Measurements from ENCODE around the gene TMIGD2.
"Not testable (repeated sequence)": the region's sequence is repeated elsewhere in the genome, so short reads cannot be mapped to it uniquely, and the experiment has no call there.

Gene TMIGD2

DNA sequence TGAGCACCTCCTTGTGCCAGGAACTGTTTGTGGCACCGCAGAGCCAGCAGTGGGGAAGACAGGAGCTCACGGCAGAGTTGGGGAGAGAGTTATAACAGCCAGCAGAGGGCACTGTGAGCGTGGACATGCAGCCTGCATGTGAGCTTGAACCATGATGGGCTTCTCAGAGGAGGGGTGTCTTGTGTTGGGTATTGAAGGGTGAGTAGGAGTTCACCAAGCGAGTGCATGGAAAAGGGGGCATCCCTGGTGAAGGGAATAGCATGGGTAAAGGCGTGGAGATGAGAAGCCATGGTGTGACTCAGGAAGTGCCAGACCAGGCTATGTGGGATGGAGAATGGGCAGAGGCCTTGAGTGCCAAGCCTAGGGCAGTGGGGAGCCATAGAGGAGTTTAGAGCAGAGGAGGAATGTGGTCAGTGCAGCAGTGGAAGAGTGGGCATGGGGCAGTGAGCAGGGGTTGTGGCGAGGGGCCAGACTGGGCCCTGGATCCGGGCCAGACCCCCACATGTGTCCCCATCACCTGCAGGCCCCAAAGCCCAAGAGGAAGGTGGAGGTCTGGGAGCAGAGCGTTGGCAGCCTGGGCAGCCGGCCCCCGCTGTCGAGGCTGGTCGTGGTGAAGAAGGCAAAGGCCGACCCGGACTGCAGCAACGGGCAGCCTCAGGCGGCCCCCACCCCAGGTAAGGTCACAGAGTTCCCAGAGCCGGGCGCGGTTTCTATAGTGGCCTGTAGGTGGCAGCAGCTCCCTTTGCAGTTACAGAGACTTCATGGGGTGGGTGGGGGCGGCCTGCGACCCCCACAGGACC lies 34.9 kb downstream of the TMIGD2 start:
- H3K27ac ChIP-seq (ENCODE audit: low read depth, low read length): no peak overlapping the region
- peaks cover 16% of the 10 kb centered on the region for H3K36me3 ChIP-seq (ENCODE audit: control insufficient read depth, insufficient read depth, low read length)
- no peaks in the 10 kb centered on the region for H3K4me1 ChIP-seq (ENCODE audit: control insufficient read depth, insufficient read depth, low read length)
- H3K27me3 ChIP-seq (ENCODE audit: control insufficient read depth, insufficient read depth, low read length): no peaks in the 10 kb centered on the region
- no peak overlapping the region for H3K4me3 ChIP-seq (ENCODE audit: low read length)
- H3K9ac ChIP-seq (ENCODE audit: low read length): no peak overlapping the region

GRCh38 chr19:4266253-4267000 lies 35.8 kb downstream of the TMIGD2 start:
- no peak overlapping the region for H3K27ac ChIP-seq (ENCODE audit: low read depth, low read length)
- H3K9ac ChIP-seq (ENCODE audit: low read length): no peak overlapping the region
- H3K27me3 ChIP-seq (ENCODE audit: control insufficient read depth, insufficient read depth, low read length): no peaks in the 10 kb centered on the region
- peaks cover 18% of the 10 kb centered on the region for H3K36me3 ChIP-seq (ENCODE audit: control insufficient read depth, insufficient read depth, low read length)
- no peaks in the 10 kb centered on the region for H3K4me1 ChIP-seq (ENCODE audit: control insufficient read depth, insufficient read depth, low read length)
- H3K4me3 ChIP-seq (ENCODE audit: low read length): no peak overlapping the region

DNA sequence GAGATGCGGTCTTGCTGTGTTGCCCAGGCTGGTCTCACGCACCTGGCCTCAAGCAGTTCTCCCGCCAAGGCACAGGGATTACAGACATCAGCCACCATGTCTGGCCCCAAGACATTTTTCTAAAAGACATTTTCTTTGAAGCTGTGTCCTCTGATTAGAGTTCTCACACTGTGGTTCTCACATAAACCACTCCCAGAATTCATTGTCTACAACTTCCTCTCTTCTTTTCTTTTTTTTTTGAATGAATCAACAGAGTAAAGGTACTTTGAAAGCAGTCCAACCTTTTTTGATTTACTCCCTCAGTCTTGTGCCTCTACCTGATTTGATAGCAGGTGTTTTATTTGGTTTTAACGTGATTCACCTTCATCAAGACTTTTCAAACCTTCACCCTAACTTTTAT lies 37.4 kb downstream of the TMIGD2 start:
- H3K4me3 ChIP-seq (ENCODE audit: low read length): no peak overlapping the region
- H3K27ac ChIP-seq (ENCODE audit: low read depth, low read length): no peak overlapping the region
- H3K36me3 ChIP-seq (ENCODE audit: control insufficient read depth, insufficient read depth, low read length): peaks cover 23% of the 10 kb centered on the region
- H3K9ac ChIP-seq (ENCODE audit: low read length): no peak overlapping the region
- H3K27me3 ChIP-seq (ENCODE audit: control insufficient read depth, insufficient read depth, low read length): no peaks in the 10 kb centered on the region
- H3K4me1 ChIP-seq (ENCODE audit: control insufficient read depth, insufficient read depth, low read length): no peaks in the 10 kb centered on the region

- Histone ChIP-seq H3K4me3 (ENCODE audit: low read length) (no peak overlapping the region), H3K27me3 (ENCODE audit: control insufficient read depth, insufficient read depth, low read length) (no peaks in the 10 kb centered on the region), H3K36me3 (ENCODE audit: control insufficient read depth, insufficient read depth, low read length) (peaks cover 28% of the 10 kb centered on the region), H3K9ac (ENCODE audit: low read length) (no peak overlapping the region), H3K4me1 (ENCODE audit: control insufficient read depth, insufficient read depth, low read length) (no peaks in the 10 kb centered on the region), H3K27ac (ENCODE audit: low read depth, low read length) (no peak overlapping the region)
Measured at GRCh38 chr19:4260613-4261191, 41.5 kb downstream of the TMIGD2 start.

DNA sequence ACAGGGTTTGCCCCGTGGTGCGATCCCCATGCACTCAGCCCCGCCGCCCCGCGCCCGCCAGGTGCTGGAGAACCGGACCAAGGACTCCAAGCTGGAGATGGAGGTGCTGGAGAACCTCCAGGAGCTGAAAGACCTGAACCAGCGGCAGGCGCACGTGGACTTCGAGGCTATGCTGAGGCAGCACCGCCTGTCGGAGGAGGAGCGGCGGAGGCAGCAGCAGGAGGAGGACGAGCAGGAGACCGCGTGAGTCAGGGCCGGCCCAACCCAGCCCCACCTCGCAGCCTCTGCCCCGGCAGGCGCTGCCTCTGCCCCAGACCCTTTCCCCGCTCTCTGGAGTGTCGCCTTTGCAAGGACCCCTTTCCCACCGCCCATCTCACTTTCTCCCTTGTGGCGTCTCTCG lies 44.0 kb downstream of the TMIGD2 start:
- Histone ChIP-seq H3K9ac (ENCODE audit: low read length) (no peak overlapping the region), H3K27ac (ENCODE audit: low read depth, low read length) (no peak overlapping the region), H3K4me1 (ENCODE audit: control insufficient read depth, insufficient read depth, low read length) (no peaks in the 10 kb centered on the region), H3K36me3 (ENCODE audit: control insufficient read depth, insufficient read depth, low read length) (peaks cover 40% of the 10 kb centered on the region), H3K4me3 (ENCODE audit: low read length) (no peak overlapping the region), H3K27me3 (ENCODE audit: control insufficient read depth, insufficient read depth, low read length) (no peaks in the 10 kb centered on the region)

GRCh38 chr19:4257025-4257424 lies 45.2 kb downstream of the TMIGD2 start:
- no peak overlapping the region for H3K9ac ChIP-seq (ENCODE audit: low read length)
- no peaks in the 10 kb centered on the region for H3K4me1 ChIP-seq (ENCODE audit: control insufficient read depth, insufficient read depth, low read length)
- H3K27me3 ChIP-seq (ENCODE audit: control insufficient read depth, insufficient read depth, low read length): no peaks in the 10 kb centered on the region
- H3K27ac ChIP-seq (ENCODE audit: low read depth, low read length): no peak overlapping the region
- no peak overlapping the region for H3K4me3 ChIP-seq (ENCODE audit: low read length)
- peaks cover 43% of the 10 kb centered on the region for H3K36me3 ChIP-seq (ENCODE audit: control insufficient read depth, insufficient read depth, low read length)

DNA sequence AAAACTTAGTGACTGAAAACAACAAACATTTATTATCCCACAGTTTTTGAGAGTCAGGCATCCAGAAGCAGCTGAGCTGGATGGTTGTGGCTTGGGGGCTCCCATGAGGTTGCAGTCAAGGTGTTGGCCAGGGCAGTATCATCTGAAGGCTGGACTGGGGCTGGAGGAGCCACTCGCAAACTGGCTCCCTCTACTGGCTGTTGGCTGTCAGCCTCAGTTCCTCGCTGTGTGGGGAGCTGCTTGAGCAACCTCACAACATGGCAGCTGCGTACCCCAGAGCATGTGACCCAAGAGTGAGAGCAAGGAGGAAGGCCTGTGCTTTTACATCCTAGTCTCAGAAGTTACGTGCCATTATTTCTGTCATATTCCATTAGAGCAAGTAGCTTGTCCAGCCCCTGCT lies 45.6 kb downstream of the TMIGD2 start:
- H3K4me3 ChIP-seq (ENCODE audit: low read length): no peak overlapping the region
- H3K36me3 ChIP-seq (ENCODE audit: control insufficient read depth, insufficient read depth, low read length): peaks cover 43% of the 10 kb centered on the region
- no peaks in the 10 kb centered on the region for H3K27me3 ChIP-seq (ENCODE audit: control insufficient read depth, insufficient read depth, low read length)
- H3K9ac ChIP-seq (ENCODE audit: low read length): no peak overlapping the region
- no peak overlapping the region for H3K27ac ChIP-seq (ENCODE audit: low read depth, low read length)
- H3K4me1 ChIP-seq (ENCODE audit: control insufficient read depth, insufficient read depth, low read length): no peaks in the 10 kb centered on the region

GRCh38 chr19:4246767-4247593 lies 55.2 kb downstream of the TMIGD2 start, which contains the start of gene YJU2:
YJU2 (plus strand) TSS chr19:4247080; CDS start chr19:4247147, 67 bp downstream.
- H3K27me3 ChIP-seq (ENCODE audit: control insufficient read depth, insufficient read depth, low read length): no peaks in the 10 kb centered on the region
- H3K4me3 ChIP-seq (ENCODE audit: low read length): peak within 1 kb of the TSS; percentile 97
- peak within 1 kb of the TSS; percentile 99 for H3K9ac ChIP-seq (ENCODE audit: low read length)
- H3K4me1 ChIP-seq (ENCODE audit: control insufficient read depth, insufficient read depth, low read length): peaks cover 4% of the 10 kb centered on the region
- H3K36me3 ChIP-seq (ENCODE audit: control insufficient read depth, insufficient read depth, low read length): peaks cover 26% of the 10 kb centered on the region
- peak within 1 kb of the TSS; percentile 98 for H3K27ac ChIP-seq (ENCODE audit: low read depth, low read length)

DNA sequence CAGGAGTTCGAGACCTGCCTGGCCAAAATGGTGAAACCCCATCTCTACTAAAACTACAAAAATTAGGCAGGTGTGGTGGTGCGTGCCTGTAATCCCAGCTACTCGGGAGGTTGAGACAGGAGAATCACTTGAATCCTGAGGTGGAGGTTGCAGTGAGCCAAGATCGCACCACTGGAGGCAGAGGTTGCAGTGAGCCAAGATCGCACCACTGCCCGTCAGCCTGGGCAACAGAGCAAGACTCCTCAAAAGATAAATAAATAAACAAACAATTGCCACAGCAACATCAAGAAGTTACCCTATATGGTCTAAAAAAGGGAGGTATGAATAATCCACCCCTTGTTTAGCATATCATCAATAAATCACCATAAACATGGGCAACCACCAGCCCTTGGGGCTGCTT lies 56.3 kb downstream of the TMIGD2 start:
- not testable (repeated sequence) for H3K27me3 ChIP-seq (ENCODE audit: control insufficient read depth, insufficient read depth, low read length); H3K9ac ChIP-seq (ENCODE audit: low read length); H3K27ac ChIP-seq (ENCODE audit: low read depth, low read length); H3K4me1 ChIP-seq (ENCODE audit: control insufficient read depth, insufficient read depth, low read length)
- peak overlapping the region; percentile 97 for H3K4me3 ChIP-seq (ENCODE audit: low read length)
- peaks cover 18% of the 10 kb centered on the region for H3K36me3 ChIP-seq (ENCODE audit: control insufficient read depth, insufficient read depth, low read length)
